Endothelial cell of umbilical vein (primary cell): Measurements from ENCODE around the gene GSE1. TPM values are rescaled to one million over a fixed set of nuclear protein-coding genes. Genes with fewer than 3 reads are reported as not detected.

Source experiments
- BruUV-seq: library from RNA; stranded (reverse); fragments of 400-500 nt; replicated peaks from 2 replicates; lab custom pipeline; 2021; lab: Mats Ljungman, UMichigan
- CTCF ChIA-PET: fragments of 300-600, 350-600 bp; sonication (Branson Sonifier 250); formaldehyde crosslinking; loops from one replicate; lab custom pipeline; 2021; ENCODE audit warnings: antibody characterized with exemption, inconsistent platforms; lab: Charles Lee
- POLR2A ChIA-PET: fragments of 300-600, 350-600 bp; sonication (Branson Sonifier 250); formaldehyde crosslinking; loops from one replicate; lab custom pipeline; 2021; ENCODE audit warnings: antibody characterized with exemption, inconsistent platforms; lab: Charles Lee
- DNase-seq: peaks from one replicate; pipeline ENCODE4 v3.0.0-alpha.2; 2011; ENCODE audit warnings: low read depth, low spot score
- FAIRE-seq: peaks from 2 replicates; lab custom pipeline; 2011; peaks lifted over from hg19 to GRCh38; lab: Jason Lieb, UNC
- H2AFZ ChIP-seq: 2 replicates; pipeline ENCODE4 v1.6.0; 2012; ENCODE audit warnings: low read depth, low read length, control low read depth, inconsistent platforms
- H3K27ac ChIP-seq: 2 replicates; pipeline ENCODE4 v1.5.1; 2011; ENCODE audit warnings: low read depth, mild to moderate bottlenecking, control low read depth, low read length, moderate library complexity; ENCODE audit not compliant: insufficient read depth
- H3K27me3 ChIP-seq, 2 experiments: 2 replicates each; pipeline versions ENCODE4 v1.6.0 to v1.6.1; 2011; ENCODE audit warnings: low read length in 2 of 2, mixed read lengths in 1 of 2; ENCODE audit not compliant: control insufficient read depth in 2 of 2, insufficient read depth in 2 of 2
- H3K36me3 ChIP-seq, 2 experiments: 2 replicates in 1 of 2; 3 replicates in 1 of 2; pipeline ENCODE4 v1.5.1; 2011; ENCODE audit warnings: low read length in 2 of 2, mild to moderate bottlenecking in 1 of 2, moderate library complexity in 1 of 2; ENCODE audit not compliant: control insufficient read depth in 2 of 2, insufficient read depth in 2 of 2; ENCODE audit errors: extremely low read depth in 1 of 2
- H3K4me1 ChIP-seq: 3 replicates; pipeline ENCODE4 v1.5.1; 2011; ENCODE audit warnings: mild to moderate bottlenecking, low read length; ENCODE audit not compliant: control insufficient read depth, insufficient read depth; ENCODE audit errors: extremely low read depth
- H3K4me2 ChIP-seq: 2 replicates; pipeline ENCODE4 v1.6.1; 2011; ENCODE audit warnings: low read length, control low read depth, mixed read lengths; ENCODE audit not compliant: insufficient read depth
- H3K4me3 ChIP-seq, 3 experiments: fragments of 200-600 bp in 1 of 3; sonication (generic), shearing (Covaris generic) in 1 of 3; replicated peaks in 1 of 3; 2 replicates each; pipeline ENCODE4 v1.5.1; 2011 to 2016; ENCODE audit warnings: control low read depth in 3 of 3, low read length in 3 of 3, mild to moderate bottlenecking in 2 of 3, inconsistent platforms in 1 of 3, low read depth in 1 of 3, moderate library complexity in 1 of 3; ENCODE audit not compliant: insufficient read depth in 1 of 3
- H3K79me2 ChIP-seq: 2 replicates; pipeline ENCODE4 v1.6.0; 2012; ENCODE audit warnings: low read length, inconsistent platforms; ENCODE audit not compliant: control insufficient read depth, insufficient read depth
- H3K9ac ChIP-seq: replicated peaks from 2 replicates; pipeline ENCODE3; 2011; ENCODE audit warnings: low read length, control low read depth; ENCODE audit not compliant: insufficient read depth; ENCODE audit errors: extremely low read depth
- H3K9me1 ChIP-seq: replicated peaks from 3 replicates; pipeline ENCODE4 v1.6.0; 2011; ENCODE audit warnings: mild to moderate bottlenecking, low read length; ENCODE audit not compliant: control insufficient read depth, insufficient read depth; ENCODE audit errors: extremely low read depth
- H3K9me3 ChIP-seq: replicated peaks from 2 replicates; pipeline ENCODE4 v1.5.1; 2012; ENCODE audit warnings: low read length, inconsistent platforms; ENCODE audit not compliant: control insufficient read depth, insufficient read depth
- H4K20me1 ChIP-seq: replicated peaks from 2 replicates; pipeline ENCODE3; 2011; ENCODE audit warnings: mild to moderate bottlenecking, low read length; ENCODE audit not compliant: control insufficient read depth, insufficient read depth; ENCODE audit errors: extremely low read depth
- CTCF ChIP-seq, 2 donors: IDR thresholded peaks; 1 replicate in 1 of 2; 2 replicates in 1 of 2; pipeline ENCODE4 v1.5.1; 2011; ENCODE audit warnings: low read length in 2 of 2, mild to moderate bottlenecking in 2 of 2, moderate library complexity in 2 of 2, control low read depth in 1 of 2, inconsistent platforms in 1 of 2, low read depth in 1 of 2; ENCODE audit not compliant: insufficient read depth in 1 of 2; ENCODE audit errors: extremely low read depth in 1 of 2
- EZH2 ChIP-seq: IDR thresholded peaks from 2 replicates; pipeline ENCODE4 v1.6.1; 2012; ENCODE audit warnings: borderline replicate concordance, low read depth, mild to moderate bottlenecking, moderate library complexity, low read length, inconsistent platforms; ENCODE audit not compliant: severe bottlenecking
- FOS ChIP-seq: IDR thresholded peaks from 2 replicates; pipeline ENCODE4 v1.6.1; 2011; ENCODE audit warnings: mild to moderate bottlenecking, low read length, moderate library complexity, borderline replicate concordance; ENCODE audit not compliant: insufficient read depth
- GATA2 ChIP-seq: IDR thresholded peaks from 2 replicates; pipeline ENCODE4 v1.7.0; 2011; ENCODE audit warnings: low read depth, mild to moderate bottlenecking, moderate library complexity, mixed read lengths, low read length; ENCODE audit not compliant: insufficient read length, insufficient read depth
- JUN ChIP-seq: IDR thresholded peaks from 2 replicates; pipeline ENCODE4 v1.6.1; 2011; ENCODE audit warnings: borderline replicate concordance, low read depth; ENCODE audit not compliant: insufficient read length, insufficient read depth
- MAX ChIP-seq: IDR thresholded peaks from 2 replicates; pipeline ENCODE4 v1.6.1; 2011; ENCODE audit not compliant: insufficient read depth, insufficient read length
- MYC ChIP-seq: IDR thresholded peaks from one replicate; pipeline ENCODE4 v1.6.1; 2011; ENCODE audit warnings: mild to moderate bottlenecking, low read depth, low read length
- POLR2A ChIP-seq: IDR thresholded peaks from 2 replicates; pipeline ENCODE4 v1.6.1; 2012; ENCODE audit warnings: low read depth, mild to moderate bottlenecking, control low read depth, low read length
- POLR2AphosphoS5 ChIP-seq: IDR thresholded peaks from 2 replicates; pipeline ENCODE4 v1.6.1; 2012; ENCODE audit warnings: low read depth, mild to moderate bottlenecking, control low read depth, low read length, moderate library complexity; ENCODE audit not compliant: insufficient read depth
- dilution Hi-C: fragments of 300-500 bp; cut with MboI; formaldehyde crosslinking; loops from one replicate; pipeline ENCODE4 v1.15.0; 2019; ENCODE audit warnings: low sequenced_read_pairs; ENCODE audit not compliant: extremely low pct_ligation_motif_present
- intact Hi-C: fragments of 100-400 bp; cut with micrococcal nuclease; formaldehyde crosslinking; loops from one replicate; pipeline ENCODE4 v1.10.0; 2022
- polyA plus RNA-seq, 4 experiments: library from polyadenylated mRNA; depleted of rRNA in 3 of 4; stranded (reverse) in 3 of 4; unstranded in 1 of 4; fragments of >200 nt; gene quantifications; 2 replicates each; pipeline versions ENCODE4 v1.2.1 to v1.2.3, GENCODE V29; 2011 to 2012; ENCODE audit warnings: missing spikeins in 1 of 4
- total RNA-seq: library from RNA; stranded (reverse); gene quantifications from 2 replicates; pipeline ENCODE4 v1.2.3, GENCODE V29; 2021

Gene GSE1
- total and polyA plus RNA-seq, 2 donors (not counting 3 experiments of a cell fraction or from before 2014, with no cell fraction given) = 4.2 to 18.3 TPM

- POLR2A ChIA-PET = interaction anchor here (0.6 kb wide), 1 partner anchor 751 kb away, joined by 7 read pairs; no protein-coding TSS in a partner anchor
- no peak overlapping the region for H3K9ac ChIP-seq
Observed at GRCh38 chr16:85592700-85593493, 20.2 kb upstream of the GSE1 start.

More at GRCh38 chr16:85592700-85593493, 20.2 kb upstream of the GSE1 start:
- Histone ChIP-seq H3K9me1 (no peaks in the 10 kb centered on the region), H3K4me3 (no peak overlapping the region), H3K4me1 (no peaks in the 10 kb centered on the region), H3K9me3 (no peaks in the 10 kb centered on the region), H4K20me1 (no peaks in the 10 kb centered on the region), H3K4me2 (no peak overlapping the region), H3K27ac (no peak overlapping the region), H3K36me3 (no peaks in the 10 kb centered on the region), H3K27me3 (no peaks in the 10 kb centered on the region), H3K79me2 (no peaks in the 10 kb centered on the region), H2AFZ (no peak overlapping the region)
- FAIRE-seq (no peak), DNase-seq (no peak)
- CTCF ChIA-PET = interaction anchor here (1.2 to 2.1 kb wide), 3 partner anchors 17 to 38 kb away, joined by 3 to 8 read pairs (median 6); no protein-coding TSS in a partner anchor
- no TSS peak for BruUV-seq
- intact Hi-C loops = no loop called here
- TF ChIP-seq MYC (no peak), GATA2 (no peak), FOS (no peak), JUN (no peak), EZH2 (no peak), POLR2A (no peak), POLR2AphosphoS5 (no peak), MAX (no peak), CTCF (IDR thresholded peaks at IDR 0.05; ENCODE audit: extremely low read depth in 1 of 2, insufficient read depth in 1 of 2, low read depth in 1 of 2, low read length in 2 of 2) (no peak)
- dilution Hi-C loops = no loop called here
